Endodermal cell (in vitro differentiated cells): ENCODE measurements around the gene TMEM190. TPM values are rescaled to one million over a fixed set of nuclear protein-coding genes. Genes with fewer than 3 reads are reported as not detected.

Experiments used
- DNase-seq: peaks from one replicate; pipeline ENCODE4 v3.0.0-alpha.2; 2017
- H3K27ac ChIP-seq: 2 replicates; pipeline ENCODE4 v1.5.1; 2013; ENCODE audit warnings: mild to moderate bottlenecking, low read depth, low read length, moderate library complexity
- H3K27me3 ChIP-seq: 2 replicates; pipeline ENCODE4 v1.6.1; 2013; ENCODE audit warnings: mild to moderate bottlenecking, low read length, moderate library complexity; ENCODE audit not compliant: insufficient read depth, control insufficient read depth, poor library complexity, severe bottlenecking
- H3K36me3 ChIP-seq: 2 replicates; pipeline ENCODE4 v1.7.0; 2013; ENCODE audit warnings: mild to moderate bottlenecking, low read length, moderate library complexity; ENCODE audit not compliant: control insufficient read depth, insufficient read depth
- H3K4me1 ChIP-seq: one replicate; pipeline ENCODE4 v1.7.0; 2013; ENCODE audit warnings: low read length; ENCODE audit not compliant: control insufficient read depth, insufficient read depth
- H3K4me3 ChIP-seq: 2 replicates; pipeline ENCODE4 v1.5.1; 2013; ENCODE audit warnings: mild to moderate bottlenecking, low read length, moderate library complexity
- H3K9ac ChIP-seq: 2 replicates; pipeline ENCODE4 v1.6.1; 2013; ENCODE audit warnings: mild to moderate bottlenecking, low read length, moderate library complexity; ENCODE audit not compliant: poor library complexity, severe bottlenecking; ENCODE audit errors: extremely low read depth
- H3K9me3 ChIP-seq: 2 replicates; pipeline ENCODE4 v1.6.1; 2013; ENCODE audit warnings: mild to moderate bottlenecking, low read length, moderate library complexity; ENCODE audit not compliant: control insufficient read depth
- H3K27ac Mint-ChIP-seq: 2 replicates; pipeline ENCODE4 v1.8.0; 2020; ENCODE audit warnings: mixed read lengths
- H3K27me3 Mint-ChIP-seq: 2 replicates; pipeline ENCODE4 v1.8.0; 2021; ENCODE audit warnings: mild to moderate bottlenecking, mixed read lengths; ENCODE audit not compliant: insufficient read depth
- H3K36me3 Mint-ChIP-seq: 2 replicates; pipeline ENCODE4 v1.8.0; 2020; ENCODE audit warnings: low read depth, mixed read lengths
- H3K4me1 Mint-ChIP-seq: 2 replicates; pipeline ENCODE4 v1.8.0; 2020; ENCODE audit warnings: mixed read lengths
- H3K4me3 Mint-ChIP-seq: 2 replicates; pipeline ENCODE4 v1.8.0; 2020; ENCODE audit warnings: mild to moderate bottlenecking, moderate library complexity, mixed read lengths
- H3K9me3 Mint-ChIP-seq: 2 replicates; pipeline ENCODE4 v1.8.0; 2020; ENCODE audit warnings: mild to moderate bottlenecking, mixed read lengths
- WGBS, 2 experiments: methylation state at CpG; one replicate each; pipeline versions ENCODE4 v1.1.5 to v1.1.7; 2013; ENCODE audit warnings: missing lambda C conversion rate in 2 of 2, mixed read lengths in 1 of 2; ENCODE audit not compliant: insufficient coverage in 1 of 2, insufficient read length in 1 of 2; 5-methylcytosine and 5-hydroxymethylcytosine counted together
- total RNA-seq, 2 donors: library from RNA; stranded (reverse); fragmentation: NEBNext Ultra II Directional in 1 of 2; extraction: Animal tissue kit (Norgen Biotek cat#: 25700) in 1 of 2; gene quantifications; 2 replicates in 1 of 2; 3 replicates in 1 of 2; pipeline ENCODE4 v1.2.1, GENCODE V29; 2021
- TF ChIP-seq, protein P1 (sequence below): fragments of 200-600 bp; sonication (generic); conservative IDR thresholded peaks from 2 replicates; pipeline ENCODE4 v1.5.0; 2021; ENCODE audit warnings: antibody characterized with exemption, mild to moderate bottlenecking

The TMEM190 gene
- total RNA-seq, 2 donors from 2014 or later = 1.2 TPM; not detected in 1

DNA sequence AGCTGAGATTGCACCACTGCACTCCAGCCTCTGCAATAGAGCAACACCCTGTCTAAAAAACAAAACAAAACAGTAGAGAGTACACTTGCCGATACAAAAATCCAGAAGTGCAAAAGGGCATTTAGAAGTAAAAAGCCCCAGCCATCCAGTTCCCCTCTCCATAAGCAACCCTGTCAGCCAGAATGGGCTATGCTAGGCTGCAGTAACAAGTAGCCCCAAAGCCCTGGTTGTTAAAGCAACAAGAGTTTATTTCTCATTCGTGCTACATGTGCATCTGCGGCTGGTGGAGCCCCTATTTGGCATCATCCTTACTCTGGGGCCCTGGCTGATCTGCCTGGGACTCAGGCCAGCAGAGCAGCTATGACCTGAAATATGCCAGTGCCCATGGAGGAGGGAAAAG, 47.9 kb downstream of the TMEM190 start:
- no peak for DNase-seq
- Mint-ChIP-seq H3K27me3 (peaks cover 41% of the 10 kb centered on the region), H3K4me1 (no peaks in the 10 kb centered on the region), H3K36me3 (no peaks in the 10 kb centered on the region), H3K9me3 (peaks cover 8% of the 10 kb centered on the region), H3K4me3 (no peak overlapping the region), H3K27ac (no peak overlapping the region)
- TF ChIP-seq, protein P1, sequence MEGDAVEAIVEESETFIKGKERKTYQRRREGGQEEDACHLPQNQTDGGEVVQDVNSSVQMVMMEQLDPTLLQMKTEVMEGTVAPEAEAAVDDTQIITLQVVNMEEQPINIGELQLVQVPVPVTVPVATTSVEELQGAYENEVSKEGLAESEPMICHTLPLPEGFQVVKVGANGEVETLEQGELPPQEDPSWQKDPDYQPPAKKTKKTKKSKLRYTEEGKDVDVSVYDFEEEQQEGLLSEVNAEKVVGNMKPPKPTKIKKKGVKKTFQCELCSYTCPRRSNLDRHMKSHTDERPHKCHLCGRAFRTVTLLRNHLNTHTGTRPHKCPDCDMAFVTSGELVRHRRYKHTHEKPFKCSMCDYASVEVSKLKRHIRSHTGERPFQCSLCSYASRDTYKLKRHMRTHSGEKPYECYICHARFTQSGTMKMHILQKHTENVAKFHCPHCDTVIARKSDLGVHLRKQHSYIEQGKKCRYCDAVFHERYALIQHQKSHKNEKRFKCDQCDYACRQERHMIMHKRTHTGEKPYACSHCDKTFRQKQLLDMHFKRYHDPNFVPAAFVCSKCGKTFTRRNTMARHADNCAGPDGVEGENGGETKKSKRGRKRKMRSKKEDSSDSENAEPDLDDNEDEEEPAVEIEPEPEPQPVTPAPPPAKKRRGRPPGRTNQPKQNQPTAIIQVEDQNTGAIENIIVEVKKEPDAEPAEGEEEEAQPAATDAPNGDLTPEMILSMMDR = no peak
- 87 to 93% methylated on average over 2 to 3 of the region's 3 CpGs for WGBS, 2 experiments
- no peaks in the 10 kb centered on the region for H3K9me3 ChIP-seq
- H3K27me3 ChIP-seq = peaks cover 13% of the 10 kb centered on the region
- no peak overlapping the region for H3K4me3 ChIP-seq
- no peaks in the 10 kb centered on the region for H3K4me1 ChIP-seq
- no peak overlapping the region for H3K27ac ChIP-seq
- H3K9ac ChIP-seq = no peak overlapping the region
- H3K36me3 ChIP-seq = no peaks in the 10 kb centered on the region

DNA sequence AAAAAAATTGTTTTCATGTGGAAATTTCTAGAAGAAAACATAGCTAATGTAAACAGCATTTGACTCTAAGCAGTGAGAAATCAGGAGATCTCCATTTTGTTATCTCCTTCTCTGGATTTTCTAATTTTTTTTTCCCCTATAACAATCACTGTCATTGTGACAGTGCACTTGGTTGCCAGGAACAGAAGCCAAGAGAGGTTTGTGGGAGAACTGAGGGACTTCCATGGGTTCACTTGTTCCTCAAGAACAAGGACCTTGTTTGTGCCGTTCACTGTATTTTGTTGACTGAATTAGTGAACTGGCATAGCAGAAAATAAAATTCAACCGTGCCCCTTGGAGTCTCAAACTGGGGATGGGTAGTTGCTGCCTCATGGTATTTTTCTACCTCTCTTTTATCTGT, 49.4 kb downstream of the TMEM190 start:
- Mint-ChIP-seq H3K4me3 (no peak overlapping the region), H3K4me1 (no peaks in the 10 kb centered on the region), H3K36me3 (no peaks in the 10 kb centered on the region), H3K9me3 (no peaks in the 10 kb centered on the region), H3K27ac (no peak overlapping the region), H3K27me3 (peaks cover 34% of the 10 kb centered on the region)
- DNase-seq = no peak
- no peaks in the 10 kb centered on the region for H3K9me3 ChIP-seq
- no peak overlapping the region for H3K27ac ChIP-seq
- no peak overlapping the region for H3K4me3 ChIP-seq
- TF ChIP-seq, protein P1 = no peak
- H3K27me3 ChIP-seq = peaks cover 13% of the 10 kb centered on the region
- no peaks in the 10 kb centered on the region for H3K36me3 ChIP-seq
- WGBS, 2 experiments = 86 to 94% methylated on average over 2 of the region's 2 CpGs
- no peak overlapping the region for H3K9ac ChIP-seq
- no peaks in the 10 kb centered on the region for H3K4me1 ChIP-seq

Other genes starting within 250 kb of the TMEM190 start
- gene TNNT1, start 227.6 kb upstream of the TMEM190 start, total RNA-seq = 10 to 100 TPM; 22.9 to 66.7 TPM
- 10 to 100 TPM in 1 of 2 donors, 1 to 10 TPM in 1; 9.8 to 14.2 TPM for gene TNNI3, start 219.1 kb upstream of the TMEM190 start, total RNA-seq
- gene DNAAF3, start 210.2 kb upstream of the TMEM190 start, total RNA-seq = 1 to 10 TPM; 5.9 to 9.5 TPM
- gene SYT5, start 196.5 kb upstream of the TMEM190 start, total RNA-seq = not detected
- gene PTPRH, start 167.3 kb upstream of the TMEM190 start, total RNA-seq = not detected
- 1 to 10 TPM; 2.9 to 5.9 TPM for gene TMEM86B, start 148.1 kb upstream of the TMEM190 start, total RNA-seq
- 10 to 100 TPM; 74.8 to 79.9 TPM for gene PPP6R1, start 117.8 kb upstream of the TMEM190 start, total RNA-seq
- gene HSPBP1, start 96.7 kb upstream of the TMEM190 start, total RNA-seq = 10 to 100 TPM; 43.7 to 48.5 TPM
- 10 to 100 TPM; 75.9 to 91.4 TPM for gene BRSK1, start 92.8 kb upstream of the TMEM190 start, total RNA-seq
- under 1 TPM; 0.73 to 0.95 TPM for gene TMEM150B, start 51.5 kb upstream of the TMEM190 start, total RNA-seq
- 10 to 100 TPM; 73.1 to 80.6 TPM for gene KMT5C, start 37.0 kb upstream of the TMEM190 start, total RNA-seq
- under 1 TPM; 0.75 to 0.84 TPM for gene COX6B2, start 22.1 kb upstream of the TMEM190 start, total RNA-seq
- under 1 TPM; 0.09 to 0.11 TPM for gene GARIN5B, start 13.6 kb upstream of the TMEM190 start, total RNA-seq
- 1 to 10 TPM in 1 of 2 donors, under 1 TPM in 1; 0.91 to 1.7 TPM for gene IL11, start 6.4 kb upstream of the TMEM190 start, total RNA-seq
- gene TMEM238, start 7.5 kb downstream of the TMEM190 start, total RNA-seq = 1 to 10 TPM; 3.9 to 4.4 TPM
- 1,000 to 10,000 TPM; 1,672 to 1,902 TPM for gene RPL28, start 9.1 kb downstream of the TMEM190 start, total RNA-seq
- 100 to 1,000 TPM; 202 to 246 TPM for gene UBE2S, start 31.0 kb downstream of the TMEM190 start, total RNA-seq
- gene SHISA7, start 66.5 kb downstream of the TMEM190 start, total RNA-seq = not detected
- 10 to 100 TPM; 35.9 to 39.2 TPM for gene ISOC2, start 84.8 kb downstream of the TMEM190 start, total RNA-seq
- gene C19orf85, start 87.9 kb downstream of the TMEM190 start, total RNA-seq = 1 to 10 TPM in 1 of 2 donors, under 1 TPM in 1; 0.62 to 2.3 TPM
- gene ZNF628, start 99.8 kb downstream of the TMEM190 start, total RNA-seq = 10 to 100 TPM in 1 of 2 donors, 1 to 10 TPM in 1; 9.9 to 12.6 TPM
- 10 to 100 TPM; 51.3 to 67.1 TPM for gene NAT14, start 108.4 kb downstream of the TMEM190 start, total RNA-seq
- gene SSC5D, start 111.6 kb downstream of the TMEM190 start, total RNA-seq = 1 to 10 TPM; 1.4 to 2.4 TPM
- 1 to 10 TPM; 3.3 to 6.6 TPM for gene SBK2, start 160.3 kb downstream of the TMEM190 start, total RNA-seq
- 1 to 10 TPM in 1 of 2 donors, under 1 TPM in 1; 0.48 to 1.4 TPM for gene SBK3, start 168.7 kb downstream of the TMEM190 start, total RNA-seq
- 10 to 100 TPM; 27.5 to 30.7 TPM for gene ZNF579, start 204.0 kb downstream of the TMEM190 start, total RNA-seq
- gene FIZ1, start 222.7 kb downstream of the TMEM190 start, total RNA-seq = 10 to 100 TPM; 19.7 to 21.1 TPM
- 1 to 10 TPM; 5.0 to 5.8 TPM for gene ZNF524, start 223.5 kb downstream of the TMEM190 start, total RNA-seq
- 10 to 100 TPM; 14.5 to 14.9 TPM for gene ZNF865, start 228.8 kb downstream of the TMEM190 start, total RNA-seq
- gene ZNF784, start 247.7 kb downstream of the TMEM190 start, total RNA-seq = 10 to 100 TPM in 1 of 2 donors, 1 to 10 TPM in 1; 7.2 to 10.7 TPM